Measurements from ENCODE around the gene MPG.

Gene MPG

GRCh38 chr16:66309-67182 lies 11.5 kb upstream of the MPG start:
- DNase-seq (ENCODE audit: low read depth, low spot score), result no peak

GRCh38 chr16:67183-67791 lies 10.7 kb upstream of the MPG start:
- no peak for DNase-seq (ENCODE audit: low read depth, low spot score)

- DNase-seq (ENCODE audit: low read depth, low spot score), result no peak
Observed at GRCh38 chr16:67884-68789, 9.9 kb upstream of the MPG start.

- DNase-seq (ENCODE audit: low read depth, low spot score), result no peak
Observed at GRCh38 chr16:69181-69580, 8.8 kb upstream of the MPG start.

GRCh38 chr16:71210-71539 lies 6.8 kb upstream of the MPG start:
- no peak for DNase-seq (ENCODE audit: low read depth, low spot score)

- no peak for DNase-seq (ENCODE audit: low read depth, low spot score)
Observed at GRCh38 chr16:71540-72401, 6.3 kb upstream of the MPG start.

- DNase-seq (ENCODE audit: low read depth, low spot score), result no peak
Observed at GRCh38 chr16:72561-73548, 5.2 kb upstream of the MPG start, which contains the start of gene RHBDF1. RHBDF1 (minus strand) TSS chr16:72631; CDS start chr16:65015, 7,616 bp downstream.

GRCh38 chr16:74051-74746 lies 3.8 kb upstream of the MPG start:
- no peak for DNase-seq (ENCODE audit: low read depth, low spot score)

- DNase-seq (ENCODE audit: low read depth, low spot score), result no peak
Observed at GRCh38 chr16:74747-75334, 3.2 kb upstream of the MPG start.

GRCh38 chr16:75580-76501 lies 2.2 kb upstream of the MPG start:
- no peak for DNase-seq (ENCODE audit: low read depth, low spot score)

- DNase-seq (ENCODE audit: low read depth, low spot score), result no peak
Observed at GRCh38 chr16:76535-77272, 1.3 kb upstream of the MPG start.

GRCh38 chr16:77273-77806 lies 685 bp upstream of the MPG start:
- no peak for DNase-seq (ENCODE audit: low read depth, low spot score)

GRCh38 chr16:78444-79150 lies 572 bp downstream of the MPG start:
- DNase-seq (ENCODE audit: low read depth, low spot score), result no peak

- DNase-seq (ENCODE audit: low read depth, low spot score), result no peak
Observed at GRCh38 chr16:79151-80054, 1.4 kb downstream of the MPG start.

GRCh38 chr16:83060-83603 lies 5.1 kb downstream of the MPG start:
- no peak for DNase-seq (ENCODE audit: low read depth, low spot score)

All from brain pericyte (primary cell).